GM19023 (cell line): ENCODE measurements around the gene PLXNA2.

ENCODE experiments used
- ATAC-seq: cut with Tn5 transposase; IDR thresholded peaks from one replicate; pipeline ENCODE4 v1.9.1; 2021; ENCODE audit warnings: mild to moderate bottlenecking, moderate library complexity; ENCODE audit not compliant: unreplicated experiment

PLXNA2 gene

DNA sequence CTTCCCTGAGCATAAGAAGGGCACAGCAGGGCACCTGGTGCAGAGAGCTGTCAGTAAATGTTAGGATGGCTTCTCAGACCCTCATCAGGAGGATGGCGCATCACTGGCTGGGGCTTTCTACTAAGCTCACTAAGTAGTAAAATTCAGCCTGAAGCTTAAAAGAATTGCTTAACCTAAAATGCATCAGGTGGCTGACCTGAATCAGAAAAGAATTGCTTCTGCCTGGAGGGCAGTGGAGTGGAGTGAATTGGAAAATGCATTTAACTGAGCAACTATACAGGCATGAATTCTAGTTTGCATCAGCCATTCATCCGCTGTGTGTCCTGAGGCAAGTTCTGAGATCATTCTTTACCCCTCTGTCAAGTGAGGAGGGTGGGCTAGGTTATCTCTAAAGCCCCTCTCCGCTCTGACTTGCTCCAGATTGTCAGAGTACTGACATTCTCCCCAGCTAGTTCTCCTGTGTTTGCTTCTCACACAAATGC, 191.2 kb downstream of the PLXNA2 start:
- ATAC-seq = no peak

DNA sequence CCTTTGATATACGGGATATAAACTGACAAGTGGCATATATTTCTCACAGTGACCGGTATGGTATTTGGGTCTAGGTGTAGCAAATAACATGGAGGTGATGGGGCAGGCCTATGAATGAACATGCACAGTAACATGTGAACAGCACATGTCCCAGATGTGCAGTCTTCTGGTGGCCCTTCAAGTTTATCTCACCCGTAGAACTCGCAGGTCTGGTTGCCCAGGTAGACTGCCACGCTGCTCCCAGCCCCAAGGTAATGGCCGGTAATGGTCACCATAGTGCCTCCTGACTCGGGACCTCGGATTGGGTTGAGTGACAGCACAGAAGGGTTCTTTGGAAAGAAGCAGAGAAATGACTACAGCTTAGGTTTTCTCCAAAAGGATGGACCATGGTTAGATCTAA, 192.0 kb downstream of the PLXNA2 start:
- ATAC-seq = no peak

DNA sequence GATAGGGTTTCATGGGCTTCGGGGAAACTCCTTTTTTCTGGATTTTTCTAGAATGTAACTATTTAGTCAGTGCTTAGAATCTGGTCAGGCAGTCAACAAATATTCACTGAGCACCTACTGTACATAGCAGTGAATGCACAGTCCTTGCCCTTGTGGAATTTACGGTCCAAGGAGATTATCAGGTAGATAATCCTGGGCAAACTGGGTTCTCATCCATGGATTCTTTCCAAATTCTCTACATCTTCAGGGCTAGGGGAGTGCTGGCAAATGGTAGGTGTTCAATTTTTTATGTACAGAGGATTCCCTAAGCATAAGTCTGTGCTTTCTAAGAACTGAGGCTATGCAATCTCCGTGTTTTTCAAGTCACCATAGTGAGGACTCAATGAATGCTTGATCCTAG, 192.5 kb downstream of the PLXNA2 start:
- no peak for ATAC-seq

GRCh38 chr1:208048904-208049303, 195.3 kb downstream of the PLXNA2 start:
- no peak for ATAC-seq

DNA sequence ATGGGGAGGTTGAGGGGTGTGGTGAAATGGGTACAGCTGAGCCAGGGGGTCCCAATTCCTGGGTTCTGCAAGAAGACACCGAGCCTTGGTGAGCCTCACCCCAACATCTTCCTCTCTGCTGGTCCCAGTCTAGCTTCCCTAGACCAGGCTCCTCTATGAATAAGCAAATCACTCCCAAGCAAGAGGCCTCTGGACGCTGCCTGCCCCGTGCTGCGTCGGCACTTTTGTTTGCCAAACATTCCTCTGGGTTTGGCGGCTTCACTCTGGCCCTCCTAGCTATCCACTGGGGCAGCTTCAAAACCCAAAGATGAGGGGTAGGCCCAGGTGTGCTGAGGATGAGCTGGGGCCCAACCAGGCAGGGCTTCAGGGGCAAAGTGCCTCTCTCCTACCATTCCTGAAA, 196.2 kb downstream of the PLXNA2 start:
- ATAC-seq = no peak

- no peak for ATAC-seq
Observed at GRCh38 chr1:208047476-208047934, 196.7 kb downstream of the PLXNA2 start.

- no peak for ATAC-seq
Observed at GRCh38 chr1:208045463-208046260, 198.5 kb downstream of the PLXNA2 start.

DNA sequence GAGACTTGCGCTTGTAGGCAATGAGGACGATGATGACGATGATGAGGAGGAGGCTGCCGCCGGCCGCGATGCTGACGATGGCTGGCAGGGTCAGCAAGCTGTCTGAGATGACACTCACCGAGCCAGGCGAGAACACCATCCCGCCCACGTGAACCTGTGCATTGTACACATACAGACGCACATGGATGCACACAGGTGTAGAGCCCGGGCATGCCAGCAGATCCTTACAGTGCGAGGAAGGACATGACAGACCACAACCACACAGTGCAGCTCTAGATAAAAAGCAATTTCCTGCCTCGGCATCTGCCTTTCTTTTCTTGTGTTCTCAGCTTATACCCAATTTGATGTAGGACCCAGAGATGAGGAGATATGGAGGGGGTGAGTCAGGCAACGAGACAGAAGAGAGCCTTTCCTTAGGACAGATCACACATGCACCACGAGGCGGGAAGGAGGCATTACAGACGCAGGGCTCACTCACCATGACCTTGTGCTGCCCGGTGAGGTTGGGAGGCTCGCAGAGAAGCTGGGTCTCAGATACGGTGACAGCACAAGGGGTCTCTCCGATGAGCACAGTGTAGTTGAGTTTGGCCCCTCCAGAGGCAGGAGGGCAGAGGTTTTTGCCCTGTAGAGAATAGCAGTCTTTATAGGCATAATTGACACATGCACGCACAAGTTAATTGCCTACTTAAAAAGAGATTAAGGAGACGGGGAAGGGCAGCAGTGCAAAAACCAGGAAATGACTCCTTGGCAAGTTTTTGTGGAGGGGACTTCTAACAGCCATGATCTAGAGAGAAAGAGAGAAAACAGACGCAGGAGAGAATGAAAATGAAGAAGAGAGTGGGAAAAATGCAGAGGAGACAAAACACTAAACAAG, 199.4 kb downstream of the PLXNA2 start:
- no peak for ATAC-seq

GRCh38 chr1:208043691-208044181, 200.4 kb downstream of the PLXNA2 start:
- no peak for ATAC-seq

DNA sequence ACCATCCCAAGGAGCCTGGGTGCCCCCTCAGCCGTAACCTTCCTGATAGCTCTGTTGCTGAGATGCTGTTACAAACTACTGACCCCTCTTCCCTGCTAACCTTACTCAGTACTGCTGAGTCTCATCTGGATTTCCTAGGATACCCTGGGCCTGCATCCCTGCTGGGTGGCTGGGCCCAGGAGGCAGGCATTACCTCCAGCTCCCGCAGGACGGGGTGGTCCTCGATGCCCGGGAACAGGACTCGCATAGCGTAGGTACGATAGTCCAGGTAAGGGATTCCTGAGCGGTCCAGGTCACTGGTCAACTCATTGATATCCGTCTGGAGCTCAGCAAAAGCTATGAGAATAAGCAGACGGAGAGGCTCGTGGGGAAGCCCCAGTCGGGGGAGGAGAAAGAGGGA, 201.3 kb downstream of the PLXNA2 start:
- ATAC-seq = no peak

- no peak for ATAC-seq
Observed at GRCh38 chr1:208042041-208042615, 202.1 kb downstream of the PLXNA2 start.

- ATAC-seq = no peak
Observed at GRCh38 chr1:208041505-208041904, 202.7 kb downstream of the PLXNA2 start.

DNA sequence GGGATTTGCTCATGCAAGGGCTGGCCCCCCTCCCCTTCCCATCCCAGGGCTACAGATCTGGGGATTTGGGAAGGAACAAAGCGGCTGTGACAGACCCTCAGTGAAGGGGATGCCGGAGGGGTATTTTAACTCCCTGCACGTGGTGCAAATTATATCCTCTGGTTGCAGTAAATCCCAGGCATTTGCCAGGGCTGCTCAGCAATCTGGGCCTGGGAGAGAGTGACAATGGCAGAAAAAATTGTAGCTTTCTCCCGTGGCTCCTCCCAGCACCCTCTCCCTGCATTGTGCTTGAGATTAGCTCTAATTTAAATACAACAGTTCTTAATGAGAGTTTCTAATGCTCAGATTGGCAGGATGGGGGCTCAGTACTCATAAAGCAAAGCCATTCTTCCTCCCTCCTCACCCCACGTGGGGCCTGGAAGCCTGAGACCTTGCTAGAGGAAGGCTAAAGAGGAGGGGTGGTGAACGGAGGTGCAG, 203.3 kb downstream of the PLXNA2 start:
- ATAC-seq = no peak

GRCh38 chr1:208039536-208040332, 204.4 kb downstream of the PLXNA2 start:
- ATAC-seq = no peak

DNA sequence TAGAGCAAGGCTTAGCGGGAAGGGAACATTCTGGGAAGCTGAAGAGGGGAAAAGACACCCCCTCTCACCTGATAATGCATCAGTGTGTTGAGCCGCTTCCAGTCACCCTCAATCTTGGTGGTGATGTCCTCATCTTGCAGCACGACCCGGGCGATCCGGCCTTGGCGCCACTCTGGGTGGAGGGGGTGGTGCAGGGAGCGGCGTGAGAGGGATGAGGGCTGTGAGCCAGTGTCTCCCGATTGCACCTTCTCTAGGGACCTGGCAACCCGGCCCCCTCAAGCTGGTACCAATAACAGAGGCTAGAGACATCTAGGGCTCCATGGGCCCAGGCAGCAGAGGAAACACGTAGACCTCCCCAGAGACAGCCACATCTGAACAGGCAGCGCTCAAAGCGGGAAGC, 205.9 kb downstream of the PLXNA2 start:
- ATAC-seq = no peak

DNA sequence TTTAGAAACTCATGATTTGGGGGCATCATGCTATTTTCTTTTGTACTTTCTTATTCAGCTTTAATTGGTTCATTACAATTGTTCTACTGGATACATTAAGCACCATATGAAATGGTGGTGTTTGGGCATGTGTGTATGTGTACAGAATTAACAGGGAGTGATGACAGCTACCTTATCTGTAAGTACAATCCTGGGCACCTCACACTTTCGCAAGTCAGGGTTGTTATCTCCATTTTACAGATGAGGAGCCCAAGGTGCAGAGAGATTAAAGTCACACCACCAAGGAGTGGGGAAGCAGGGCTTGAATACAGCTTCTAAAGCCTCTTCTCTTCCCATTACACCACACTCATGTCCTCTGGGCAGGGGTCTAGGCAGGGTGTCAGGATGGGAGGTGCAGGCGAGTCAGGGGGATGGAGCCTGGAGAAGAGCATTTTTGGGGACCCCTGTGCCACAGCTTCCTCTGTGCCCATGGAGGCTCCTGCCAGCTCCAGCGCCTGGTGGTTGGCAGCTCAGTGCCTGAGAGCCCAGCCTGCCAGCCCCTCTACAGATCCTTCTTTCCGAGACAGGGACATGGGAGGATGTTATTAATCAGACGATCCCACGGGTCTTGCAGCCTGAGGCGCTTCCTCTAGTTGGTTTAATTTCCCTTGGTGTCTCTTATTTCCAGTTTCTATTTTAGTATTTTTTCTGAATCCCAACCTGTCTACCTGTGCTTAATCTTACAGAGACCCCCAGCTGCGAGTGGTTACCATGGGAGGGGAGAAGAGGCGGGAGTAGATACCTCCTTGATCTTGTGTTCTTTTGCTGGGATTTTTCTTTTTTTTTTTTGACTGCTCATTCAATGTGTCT, 207.0 kb downstream of the PLXNA2 start:
- no peak for ATAC-seq

- ATAC-seq = no peak
Observed at GRCh38 chr1:208036106-208036808, 207.9 kb downstream of the PLXNA2 start.

- ATAC-seq = no peak
Observed at GRCh38 chr1:208034135-208034534, 210.0 kb downstream of the PLXNA2 start.

- no peak for ATAC-seq
Observed at GRCh38 chr1:208033236-208033635, 210.9 kb downstream of the PLXNA2 start.
